Transverse colon (tissue), 4 donors: Measurements from ENCODE around the gene LIN7C. TPM values are rescaled to one million over a fixed set of nuclear protein-coding genes. Genes with fewer than 3 reads are reported as not detected.

ENCODE experiments used
- DNase-seq: peaks from one replicate; pipeline ENCODE4 v3.0.0-alpha.2; 2019
- H3K27ac ChIP-seq, 4 donors: fragments of 200-600 bp; sonication (generic); 2 replicates each; pipeline ENCODE4 v1.5.1; 2016 to 2018; ENCODE audit warnings: inconsistent platforms in 4 of 4
- H3K27me3 ChIP-seq: fragments of 200-600 bp; sonication (generic); 2 replicates; pipeline ENCODE4 v1.5.1; 2017; ENCODE audit warnings: inconsistent platforms
- H3K36me3 ChIP-seq, 4 donors: fragments of 200-600 bp; sonication (generic); 2 replicates each; pipeline ENCODE4 v1.5.1; 2017 to 2019; ENCODE audit warnings: inconsistent platforms in 4 of 4
- H3K4me1 ChIP-seq, 4 donors: fragments of 200-600 bp; sonication (generic); 2 replicates each; pipeline ENCODE4 v1.5.1; 2017 to 2020; ENCODE audit warnings: inconsistent platforms in 4 of 4
- H3K4me3 ChIP-seq, 4 donors: fragments of 200-600 bp; sonication (generic); 1 replicate in 1 of 4; 2 replicates in 3 of 4; pipeline versions ENCODE4 v1.5.1 to v1.6.1; 2017 to 2019; ENCODE audit warnings: inconsistent platforms in 4 of 4
- H3K9me3 ChIP-seq, 2 donors: fragments of 200-600 bp; sonication (generic); 2 replicates each; pipeline ENCODE4 v1.5.1; 2017 to 2019; ENCODE audit warnings: inconsistent platforms in 2 of 2
- EP300 ChIP-seq: sonication (generic); formaldehyde crosslinking; IDR thresholded peaks from one replicate; pipeline ENCODE4 v1.6.1; 2017; ENCODE audit warnings: antibody characterized with exemption, low read depth
- POLR2A ChIP-seq: fragments of 450-650 bp; IDR thresholded peaks from one replicate; pipeline ENCODE4 v1.6.1; 2016; ENCODE audit warnings: antibody characterized with exemption, mild to moderate bottlenecking, moderate library complexity
- POLR2AphosphoS5 ChIP-seq, 3 donors: sonication (generic); formaldehyde crosslinking; IDR thresholded peaks; one replicate each; pipeline ENCODE4 v1.6.1; 2016; ENCODE audit warnings: antibody characterized with exemption in 3 of 3
- whole genome bisulfite sequencing, 2 donors: methylation state at CpG; one replicate each; pipeline ENCODE4 v1.1.5; 2018; ENCODE audit warnings: low coverage in 1 of 2; 5-methylcytosine and 5-hydroxymethylcytosine counted together
- in situ Hi-C, 4 donors: fragments of 200-750 bp; cut with MboI; loops; one replicate each; pipeline versions ENCODE4 v1.15.0 to v1.15.1; 2017; ENCODE audit warnings: low sequenced_read_pairs in 3 of 4, low pct_ligation_motif_present in 1 of 4, low pct_unique_long_range_greater_than_20kb in 1 of 4
- intact Hi-C: fragments of 100-400 bp; cut with DNase I; formaldehyde crosslinking; loops from one replicate; pipeline ENCODE4 v1.15.1; 2023; ENCODE audit warnings: low total_unique reads
- total RNA-seq, 4 donors: library from RNA; depleted of rRNA; stranded (reverse); fragments of >200 nt; gene quantifications; one replicate each; pipeline ENCODE4 v1.1.0, GENCODE V29; 2016
- TF ChIP-seq, protein P1 (sequence below), 5 experiments: fragments of 200-600 bp in 3 of 5; fragments of 450-650 bp in 2 of 5; sonication (generic) in 3 of 5; IDR thresholded peaks; 1 replicate in 2 of 5; 2 replicates in 3 of 5; pipeline ENCODE4 v1.5.1; 2016 to 2017; ENCODE audit warnings: antibody characterized with exemption in 5 of 5, inconsistent platforms in 3 of 5, mild to moderate bottlenecking in 2 of 5, moderate library complexity in 1 of 5

Gene LIN7C
- total RNA-seq, 4 donors from 2014 or later, result 23.1 to 49.2 (median 32.4) TPM

DNA sequence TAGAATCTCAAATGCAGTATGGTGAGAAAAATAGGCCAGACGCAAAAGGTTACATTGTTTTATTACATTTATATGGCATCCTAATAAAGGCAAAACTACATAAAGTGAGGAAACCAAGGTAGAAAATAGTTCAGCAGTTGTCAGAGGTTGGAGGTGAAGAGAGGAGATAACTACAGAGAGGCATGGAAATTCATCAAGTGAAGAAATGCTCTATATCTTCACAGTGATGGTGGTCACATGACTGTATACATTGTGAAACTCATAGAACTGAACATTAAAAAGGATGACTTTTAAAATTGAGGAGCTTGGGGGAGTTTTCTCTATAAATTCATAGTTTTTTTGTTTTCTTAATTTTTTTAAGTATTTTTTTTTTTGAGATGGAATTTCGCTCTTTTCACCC, 48.4 kb downstream of the LIN7C start:
- Histone ChIP-seq H3K27ac (no peak overlapping the region), H3K9me3 (no peaks in the 10 kb centered on the region), H3K27me3 (no peaks in the 10 kb centered on the region), H3K4me1 (peaks cover 7 to 31% (median 15%) of the 10 kb centered on the region in 4 donors), H3K36me3 (no peaks in the 10 kb centered on the region), H3K4me3 (no peak overlapping the region)
- TF ChIP-seq POLR2AphosphoS5 (IDR thresholded peaks at IDR 0.05) (no peak), POLR2A (no peak), EP300 (no peak)
- TF ChIP-seq, protein P1, sequence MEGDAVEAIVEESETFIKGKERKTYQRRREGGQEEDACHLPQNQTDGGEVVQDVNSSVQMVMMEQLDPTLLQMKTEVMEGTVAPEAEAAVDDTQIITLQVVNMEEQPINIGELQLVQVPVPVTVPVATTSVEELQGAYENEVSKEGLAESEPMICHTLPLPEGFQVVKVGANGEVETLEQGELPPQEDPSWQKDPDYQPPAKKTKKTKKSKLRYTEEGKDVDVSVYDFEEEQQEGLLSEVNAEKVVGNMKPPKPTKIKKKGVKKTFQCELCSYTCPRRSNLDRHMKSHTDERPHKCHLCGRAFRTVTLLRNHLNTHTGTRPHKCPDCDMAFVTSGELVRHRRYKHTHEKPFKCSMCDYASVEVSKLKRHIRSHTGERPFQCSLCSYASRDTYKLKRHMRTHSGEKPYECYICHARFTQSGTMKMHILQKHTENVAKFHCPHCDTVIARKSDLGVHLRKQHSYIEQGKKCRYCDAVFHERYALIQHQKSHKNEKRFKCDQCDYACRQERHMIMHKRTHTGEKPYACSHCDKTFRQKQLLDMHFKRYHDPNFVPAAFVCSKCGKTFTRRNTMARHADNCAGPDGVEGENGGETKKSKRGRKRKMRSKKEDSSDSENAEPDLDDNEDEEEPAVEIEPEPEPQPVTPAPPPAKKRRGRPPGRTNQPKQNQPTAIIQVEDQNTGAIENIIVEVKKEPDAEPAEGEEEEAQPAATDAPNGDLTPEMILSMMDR (IDR thresholded peaks at IDR 0.05), result no peak
- in situ Hi-C loops (loop anchor here in 1 of 4 donors (25.0 kb wide), 1 partner anchor 96 kb away; the partner anchor contains the start of gene CCDC34), intact Hi-C loops (no loop called here)
- 88 to 94% methylated on average over 2 of the region's 2 CpGs for WGBS, 2 donors
- no peak for DNase-seq

DNA sequence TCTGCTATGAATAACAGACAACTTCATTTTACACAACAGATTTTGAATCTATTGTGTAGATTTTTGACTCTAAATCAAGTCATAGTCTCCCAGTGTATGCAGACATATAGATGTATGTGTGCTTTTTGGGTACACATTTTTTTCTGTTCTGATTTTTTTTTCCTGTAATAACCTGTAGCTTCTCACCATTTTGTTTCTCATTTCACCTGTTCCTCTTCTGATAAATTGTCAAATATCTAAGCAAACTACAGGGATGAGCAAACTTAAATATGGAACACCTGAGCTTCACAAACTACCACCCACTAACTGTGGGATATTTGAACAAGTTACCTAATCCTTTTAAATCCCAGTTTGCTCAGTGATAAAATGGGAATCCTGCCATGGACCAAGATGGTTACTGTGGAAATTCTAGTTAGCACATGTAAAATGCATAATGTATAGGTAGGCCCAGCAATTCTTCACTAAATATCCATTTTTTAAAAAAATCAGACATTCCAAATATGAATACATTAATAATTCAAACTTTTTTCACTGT, 49.7 kb downstream of the LIN7C start:
- Histone ChIP-seq H3K27ac (no peak overlapping the region), H3K4me1 (peaks cover 7 to 35% (median 18%) of the 10 kb centered on the region in 4 donors), H3K36me3 (no peaks in the 10 kb centered on the region), H3K4me3 (no peak overlapping the region), H3K9me3 (no peaks in the 10 kb centered on the region), H3K27me3 (no peaks in the 10 kb centered on the region)
- TF ChIP-seq, protein P1 (IDR thresholded peaks at IDR 0.05), result no peak
- TF ChIP-seq POLR2A (no peak), EP300 (no peak), POLR2AphosphoS5 (IDR thresholded peaks at IDR 0.05) (no peak)
- DNase-seq, result no peak
- in situ Hi-C loops, result loop anchor here in 1 of 4 donors (25.0 kb wide), 1 partner anchor 95 kb away; the partner anchor contains the start of gene CCDC34
- intact Hi-C loops, result no loop called here

DNA sequence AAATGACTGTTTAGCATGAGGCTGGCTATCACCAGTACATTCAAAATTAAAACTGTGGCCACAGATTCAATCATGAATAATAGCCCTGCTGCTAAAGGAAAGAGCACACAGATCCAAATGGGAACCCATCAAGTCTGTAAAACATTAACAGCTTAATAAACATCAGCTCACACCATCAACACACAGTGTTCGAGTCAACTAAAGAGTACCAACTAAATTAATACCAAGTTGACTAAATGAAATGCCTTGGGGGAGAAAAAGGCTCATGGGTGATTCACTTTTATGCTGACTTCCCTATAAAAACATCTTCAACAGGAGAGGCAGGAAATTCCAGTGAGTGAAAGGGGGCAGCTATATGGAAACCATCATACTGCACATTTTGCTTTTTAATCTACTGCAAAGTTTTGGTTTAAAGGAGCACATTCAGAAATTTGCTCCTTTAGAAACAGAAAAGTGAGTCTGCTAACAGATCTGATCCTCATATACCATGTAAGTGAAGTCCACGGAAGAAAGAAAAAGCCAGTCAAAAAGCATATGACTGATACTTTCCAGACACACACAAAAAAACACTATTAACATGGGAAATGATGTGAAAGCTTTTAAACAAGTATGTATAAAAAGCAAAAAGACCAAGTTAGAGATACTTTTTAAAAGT, 50.3 kb downstream of the LIN7C start:
- no peak overlapping the region for H3K4me3 ChIP-seq
- DNase-seq, result no peak
- no peaks in the 10 kb centered on the region for H3K9me3 ChIP-seq
- H3K4me1 ChIP-seq, result peaks cover 7 to 39% (median 20%) of the 10 kb centered on the region in 4 donors
- intact Hi-C loops, result no loop called here
- no peaks in the 10 kb centered on the region for H3K36me3 ChIP-seq
- no peaks in the 10 kb centered on the region for H3K27me3 ChIP-seq
- H3K27ac ChIP-seq, result no peak overlapping the region
- TF ChIP-seq, protein P1 (IDR thresholded peaks at IDR 0.05), result no peak
- TF ChIP-seq POLR2AphosphoS5 (IDR thresholded peaks at IDR 0.05), result no peak
- WGBS, 2 donors, result 40 to 44% methylated on average over 2 of the region's 2 CpGs
- in situ Hi-C loops, result loop anchor here in 1 of 4 donors (25.0 kb wide), 1 partner anchor 94 kb away; the partner anchor contains the start of gene CCDC34

DNA sequence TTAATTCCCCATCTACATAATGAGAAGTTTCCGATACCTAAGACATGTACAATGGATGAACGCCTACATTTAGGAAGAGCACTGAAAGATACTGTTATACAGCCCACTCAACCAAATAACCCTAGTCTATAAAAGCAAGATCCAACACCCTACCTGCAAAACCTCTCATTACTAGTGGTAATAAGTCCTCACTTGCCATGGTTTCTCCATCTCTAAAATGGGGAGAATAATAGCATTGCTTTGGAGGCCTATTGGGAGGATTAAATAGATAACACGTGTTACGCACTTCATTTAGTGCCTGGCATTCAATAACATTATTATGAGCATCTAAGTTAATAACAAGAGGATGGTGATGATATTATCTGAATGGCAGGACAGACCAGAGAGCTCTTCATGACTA, 50.9 kb downstream of the LIN7C start:
- Histone ChIP-seq H3K4me1 (peaks cover 7 to 45% (median 21%) of the 10 kb centered on the region in 4 donors), H3K27ac (no peak overlapping the region), H3K36me3 (no peaks in the 10 kb centered on the region), H3K4me3 (no peak overlapping the region), H3K9me3 (no peaks in the 10 kb centered on the region), H3K27me3 (no peaks in the 10 kb centered on the region)
- intact Hi-C loops, result no loop called here
- DNase-seq, result no peak
- 83 to 90% methylated on average over 4 of the region's 4 CpGs for WGBS, 2 donors
- TF ChIP-seq, protein P1 (IDR thresholded peaks at IDR 0.05), result no peak
- TF ChIP-seq POLR2A (no peak), POLR2AphosphoS5 (IDR thresholded peaks at IDR 0.05) (no peak), EP300 (no peak)
- in situ Hi-C loops, result loop anchor here in 1 of 4 donors (25.0 kb wide), 1 partner anchor 93 kb away; the partner anchor contains the start of gene CCDC34
